ENCODE data around the gene USP49.
A peak's percentile ranks its signal among the peaks of the same experiment; 100 is the strongest.

Gene USP49

GRCh38 chr6:41779788-41780550 lies 115.2 kb downstream of the USP49 start, which contains the start of gene FRS3 (continued):
- TF ChIP-seq ZFHX2 (tag by site-specific recombination; conservative IDR thresholded peaks at IDR 0.05) (peak; percentile 94), ZNF704 (tag by site-specific recombination; IDR thresholded peaks at IDR 0.05) (no peak), PRDM10 (tag by site-specific recombination; IDR thresholded peaks at IDR 0.05) (peak; percentile 81; the same call in 1 of the 2 replicates), ZNF202 (tag by site-specific recombination; IDR thresholded peaks at IDR 0.05; ENCODE audit: borderline replicate concordance) (no peak), ZNF133 (tag by site-specific recombination; IDR thresholded peaks at IDR 0.05) (no peak), MZF1 (tag by site-specific recombination; IDR thresholded peaks at IDR 0.05; ENCODE audit: borderline replicate concordance) (no peak), BCL6B (tag by site-specific recombination; IDR thresholded peaks at IDR 0.05) (no peak), ZNF621 (tag by site-specific recombination; IDR thresholded peaks at IDR 0.05) (no peak), INSM2 (tag by site-specific recombination; IDR thresholded peaks at IDR 0.05) (peak; percentile 16; the same call in 1 of the 2 replicates), ZNF585B (tag by site-specific recombination; IDR thresholded peaks at IDR 0.05) (no peak), ZNF654 (tag by site-specific recombination; IDR thresholded peaks at IDR 0.05; ENCODE audit: low read depth) (peak; percentile 81), ZNF175 (tag by site-specific recombination; IDR thresholded peaks at IDR 0.05) (no peak), ZNF530 (tag by site-specific recombination; IDR thresholded peaks at IDR 0.05; ENCODE audit: low read depth) (no peak), ZSCAN18 (tag by site-specific recombination; IDR thresholded peaks at IDR 0.05) (peak; percentile 67; the same call in 1 of the 2 replicates), REST (tag by site-specific recombination; IDR thresholded peaks at IDR 0.05) (peak; percentile 45; the same call in 1 of the 2 replicates), ZNF26 (tag by site-specific recombination; IDR thresholded peaks at IDR 0.05) (no peak), ZBTB20 (tag by site-specific recombination; IDR thresholded peaks at IDR 0.05) (peak; percentile 57), ZNF221 (tag by site-specific recombination; IDR thresholded peaks at IDR 0.05; ENCODE audit: borderline replicate concordance) (no peak), KLF1 (tag by site-specific recombination; IDR thresholded peaks at IDR 0.05) (peak; percentile 81), ZNF664 (tag by site-specific recombination; IDR thresholded peaks at IDR 0.05) (no peak), ZNF19 (tag by site-specific recombination; IDR thresholded peaks at IDR 0.05; ENCODE audit: low read depth) (no peak), ZNF843 (tag by site-specific recombination; IDR thresholded peaks at IDR 0.05) (peak; percentile 75), ZFP37 (tag by site-specific recombination; IDR thresholded peaks at IDR 0.05) (no peak), ZNF791 (tag by site-specific recombination; IDR thresholded peaks at IDR 0.05) (no peak), MEIS1 (CRISPR knock-in tag; IDR thresholded peaks at IDR 0.05; ENCODE audit: borderline replicate concordance) (no peak)

Measured in HEK293 (cell line).